DMS114 treated with DMSO at 0.1 percent for 48 hours (cell line): Measurements from ENCODE around the gene UBL3.

Experiments
- DNase-seq: peaks from one replicate; lab custom pipeline; 2025; ENCODE audit not compliant: unreplicated experiment; lab: John Stamatoyannopoulos, UW

UBL3 gene

GRCh38 chr13:29857085-29857484, 6.7 kb upstream of the UBL3 start:
- DNase-seq, result no peak

- no peak for DNase-seq
Observed at GRCh38 chr13:29856426-29856825, 6.0 kb upstream of the UBL3 start.

- DNase-seq, result no peak
Observed at GRCh38 chr13:29855784-29856183, 5.4 kb upstream of the UBL3 start.

DNA sequence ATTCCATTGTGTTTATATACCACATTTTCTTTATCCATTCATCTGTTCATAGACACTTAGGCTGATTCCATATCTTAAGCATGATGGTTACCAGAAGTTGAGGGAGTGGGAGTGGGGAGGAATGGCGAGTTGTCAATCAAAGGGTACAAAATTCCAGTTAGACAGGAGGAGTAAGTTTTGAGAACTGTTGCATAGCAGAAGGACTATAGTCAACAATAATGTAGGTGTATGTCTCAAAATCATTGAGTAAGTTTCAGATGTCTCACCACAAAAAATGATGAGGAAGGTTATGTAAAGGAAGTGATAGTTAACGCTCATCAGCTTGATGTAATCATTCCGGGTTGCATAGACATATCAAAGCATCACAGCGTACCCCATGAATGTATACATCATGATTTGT, 4.6 kb upstream of the UBL3 start:
- no peak for DNase-seq

DNA sequence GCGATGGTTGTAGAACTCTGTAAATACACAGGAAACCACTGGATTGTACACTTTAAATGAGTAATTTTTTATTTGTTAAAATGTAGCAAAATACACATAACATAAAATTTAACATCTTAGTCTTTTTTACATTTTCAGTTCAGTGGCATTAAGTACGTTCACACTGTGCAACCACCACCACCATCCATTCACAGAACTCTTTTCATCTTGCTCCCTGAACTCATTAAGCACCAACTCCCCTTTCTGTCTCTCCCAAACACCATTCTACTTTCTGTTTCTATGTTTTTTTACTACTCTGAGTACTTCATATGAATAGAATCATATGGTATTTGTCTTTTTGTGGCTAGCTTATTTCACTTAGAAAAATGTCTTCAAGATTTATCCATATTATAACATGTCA, 2.7 kb upstream of the UBL3 start:
- DNase-seq, result no peak

- DNase-seq, result no peak
Observed at GRCh38 chr13:29852472-29853054, 2.1 kb upstream of the UBL3 start.

GRCh38 chr13:29849731-29850212, 645 bp downstream of the UBL3 start:
- no peak for DNase-seq

DNA sequence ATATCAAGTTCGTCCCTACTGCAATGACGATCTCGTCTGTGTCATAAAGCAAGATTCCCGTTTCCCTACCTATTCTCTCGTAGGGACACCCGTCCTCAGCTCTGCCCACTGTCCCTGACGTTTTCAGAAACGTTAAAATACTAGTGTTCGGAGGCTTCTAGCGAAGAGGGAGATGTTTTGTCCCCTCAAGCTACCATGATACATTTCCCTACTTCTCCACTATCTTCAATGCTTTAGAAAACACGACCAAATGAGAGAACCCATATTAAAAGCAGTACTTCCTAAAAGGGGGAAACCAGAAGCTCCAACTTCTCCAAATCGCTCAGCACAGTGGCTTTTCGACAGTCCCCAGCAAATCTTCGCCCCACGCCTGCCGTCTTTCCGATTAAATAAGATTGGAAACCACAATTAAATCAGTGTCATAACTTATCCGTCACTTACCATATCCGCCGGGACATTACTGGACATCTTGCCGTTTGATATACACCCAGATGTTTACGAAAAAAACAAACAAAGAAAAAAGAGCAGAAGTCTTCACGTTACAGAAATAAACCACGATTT, 1.3 kb downstream of the UBL3 start:
- DNase-seq, result peak; percentile 9

DNA sequence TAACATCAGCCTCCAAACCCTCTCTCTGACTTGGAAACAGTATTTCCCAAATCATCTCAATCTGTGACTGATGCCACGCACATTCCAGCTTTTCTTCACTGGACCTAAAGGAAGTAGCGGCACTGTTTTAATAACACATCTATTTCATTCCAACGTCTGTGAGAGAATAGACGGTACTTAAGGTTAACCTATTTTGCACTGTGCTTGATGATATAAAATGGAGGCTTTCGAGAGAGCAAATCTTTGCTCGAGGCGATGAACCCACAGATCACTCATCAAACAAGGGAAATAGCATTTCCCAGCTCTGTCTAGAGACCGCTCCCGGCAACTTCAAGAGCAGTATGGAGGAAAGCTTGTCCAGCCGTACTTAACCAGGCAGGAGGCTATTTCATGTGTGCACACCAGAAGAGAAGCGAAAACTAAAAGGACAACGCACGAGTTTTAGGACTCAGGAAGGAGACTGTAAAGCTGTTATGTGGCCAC, 2.9 kb downstream of the UBL3 start:
- no peak for DNase-seq

DNA sequence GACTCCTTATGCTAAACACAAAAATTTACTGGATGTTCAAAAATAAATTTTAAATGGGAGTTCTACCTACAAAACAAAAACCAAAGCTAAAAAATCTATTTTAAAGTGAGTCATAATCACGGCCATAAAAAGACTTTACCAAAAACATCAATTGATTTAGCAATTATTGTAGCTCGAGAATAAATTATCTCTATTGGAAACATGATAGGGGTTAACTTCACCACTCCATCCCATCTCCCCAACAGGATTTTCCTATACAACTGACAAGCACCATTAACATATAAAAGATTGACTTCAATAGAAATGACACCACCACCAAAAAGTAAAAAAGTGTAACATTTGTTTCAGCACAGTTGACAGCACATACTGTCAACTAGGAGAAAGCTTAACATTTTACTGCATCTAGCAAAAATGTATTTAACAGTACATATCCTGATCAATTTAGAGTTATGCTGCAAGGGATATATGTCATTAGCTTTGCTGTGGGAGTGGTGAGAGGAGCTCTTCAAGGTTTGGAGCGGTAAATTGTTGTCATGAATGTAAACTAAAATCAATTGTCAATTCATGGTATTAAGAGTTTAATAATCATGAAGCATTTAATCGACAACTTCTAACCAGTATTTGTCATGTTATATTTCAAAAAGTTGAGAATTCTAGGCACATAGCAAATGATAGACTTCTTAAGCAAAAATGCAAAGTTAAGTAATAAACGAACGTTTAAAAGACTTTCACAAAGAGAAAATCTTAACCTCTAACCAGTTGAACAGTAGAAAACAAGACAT, 3.8 kb downstream of the UBL3 start:
- no peak for DNase-seq

DNA sequence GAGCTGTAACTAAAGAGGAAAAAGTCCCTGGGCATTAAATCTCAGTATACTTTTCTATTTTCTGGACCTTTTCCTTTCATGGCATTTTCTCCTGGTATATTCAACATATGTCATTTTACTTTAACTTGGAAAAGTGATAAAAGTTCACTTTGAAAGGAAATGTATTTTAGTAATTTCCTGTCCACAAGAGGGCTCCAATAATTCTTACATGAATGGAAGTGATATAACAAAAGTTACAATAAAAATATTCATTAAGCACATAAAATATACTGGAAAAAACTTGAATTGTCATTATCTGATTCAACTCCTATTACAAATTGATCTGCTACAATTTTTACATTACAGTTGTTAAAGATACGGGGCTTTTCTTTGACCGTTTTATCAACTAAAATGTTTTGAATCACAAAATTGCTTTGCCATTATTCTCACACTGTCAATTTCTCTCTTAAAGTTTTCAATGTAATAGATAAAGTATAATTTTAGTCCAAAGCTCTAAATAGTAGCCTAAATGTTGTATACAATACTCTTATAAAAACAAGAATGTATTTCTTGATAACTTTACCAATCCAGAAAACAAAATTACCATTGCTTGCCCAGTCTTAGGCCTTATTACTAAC, 4.9 kb downstream of the UBL3 start:
- no peak for DNase-seq

DNA sequence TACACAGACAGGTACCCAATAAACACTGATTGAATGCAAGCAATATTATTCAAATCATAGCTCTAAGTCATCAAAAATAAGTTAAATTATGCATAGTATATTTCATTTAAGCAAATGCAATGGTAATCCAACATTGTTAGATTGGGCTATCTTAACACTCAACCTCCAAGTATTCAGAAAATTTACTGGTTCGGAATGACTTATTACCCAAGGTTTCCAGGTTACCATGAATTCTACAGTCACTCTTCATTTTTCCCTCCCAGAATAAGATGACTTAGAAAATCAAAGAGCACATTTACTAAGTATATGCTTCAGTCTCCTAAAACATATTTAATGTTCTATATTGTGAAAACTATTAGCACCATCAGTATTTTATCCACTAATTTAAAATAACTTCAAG, 6.0 kb downstream of the UBL3 start:
- no peak for DNase-seq

- DNase-seq, result no peak
Observed at GRCh38 chr13:29840585-29840984, 9.8 kb downstream of the UBL3 start.

DNA sequence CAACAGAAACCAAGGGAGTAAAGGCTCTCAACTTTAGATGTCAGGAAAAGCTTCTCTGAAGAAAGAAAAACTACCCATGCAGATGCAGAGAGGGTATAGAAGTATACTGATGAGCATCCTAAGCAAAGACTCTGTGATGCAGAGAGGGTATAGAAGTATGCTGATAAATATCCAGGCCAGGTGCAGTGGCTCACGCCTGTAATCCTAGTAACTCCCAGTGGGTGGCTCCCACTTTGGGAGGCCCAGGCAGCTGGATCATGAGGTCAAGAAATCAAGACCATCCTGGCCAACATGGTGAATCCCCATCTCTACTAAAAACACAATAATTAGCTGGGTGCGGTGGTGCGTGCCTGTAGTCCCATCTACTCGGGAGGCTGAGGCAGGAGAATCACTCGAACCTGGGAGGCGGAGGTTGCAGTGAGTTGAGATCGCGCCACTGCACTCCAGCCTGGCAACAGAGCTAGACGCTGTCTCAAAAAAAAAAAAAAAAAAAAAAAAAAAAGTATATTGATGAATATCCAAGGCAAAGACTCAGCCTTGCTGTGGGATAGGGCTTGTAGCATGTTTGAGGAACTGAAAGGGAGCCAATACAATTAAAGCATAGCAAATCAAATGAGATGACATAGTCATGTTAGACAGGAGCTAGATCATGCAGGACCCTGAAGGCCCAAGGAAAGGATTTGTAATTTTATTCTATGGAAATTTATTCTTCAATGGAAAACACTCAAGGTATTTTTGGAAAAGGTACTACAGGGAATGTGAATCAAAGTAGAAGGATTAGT, 14.9 kb downstream of the UBL3 start:
- no peak for DNase-seq

DNA sequence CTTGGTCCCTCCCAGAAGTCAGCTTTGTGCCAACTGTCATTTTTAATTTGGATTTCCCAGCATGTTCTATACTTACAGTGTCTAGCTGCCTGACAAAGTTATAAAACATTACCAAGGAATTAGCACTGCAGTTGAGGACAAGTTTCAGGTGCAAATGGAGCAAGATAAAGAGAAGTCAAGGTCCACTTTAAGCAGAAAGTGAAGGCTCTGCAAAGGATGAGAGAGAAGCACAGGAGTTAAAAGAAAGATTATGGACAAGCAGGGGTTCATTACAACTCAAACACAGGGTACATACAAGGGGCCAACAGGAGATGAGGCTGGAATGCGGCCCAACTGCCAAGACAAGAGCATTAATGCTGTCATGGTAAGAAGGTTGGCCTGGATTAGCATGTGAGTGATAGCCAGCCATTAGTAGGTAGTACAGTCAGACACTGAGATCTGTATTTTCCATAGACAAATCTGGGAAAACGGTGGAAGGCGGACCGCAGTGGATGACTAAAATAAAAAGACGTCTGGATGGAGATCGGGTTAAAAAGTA, 17.6 kb downstream of the UBL3 start:
- DNase-seq, result no peak

DNA sequence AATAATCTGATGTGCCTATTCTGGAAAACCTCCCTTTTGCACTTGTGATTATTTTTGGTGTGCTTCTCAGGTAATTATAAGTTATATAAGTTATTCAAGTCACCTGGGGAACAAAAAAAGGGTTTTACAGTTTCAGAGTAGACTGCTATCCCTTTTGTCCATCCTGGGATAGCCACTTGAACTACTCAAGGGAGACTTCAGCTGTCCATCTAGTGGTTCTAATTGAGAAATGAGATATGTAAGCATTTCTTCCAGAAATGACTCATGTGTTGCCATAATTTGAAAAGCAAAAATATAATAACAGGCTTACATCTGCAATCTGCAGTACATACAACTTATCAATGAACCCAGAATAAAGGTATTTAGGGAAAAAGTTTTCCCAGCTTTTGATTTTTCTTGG, 20.4 kb downstream of the UBL3 start:
- DNase-seq, result no peak

- DNase-seq, result no peak
Observed at GRCh38 chr13:29819143-29819542, 31.3 kb downstream of the UBL3 start.

- no peak for DNase-seq
Observed at GRCh38 chr13:29817604-29818378, 32.6 kb downstream of the UBL3 start.

DNA sequence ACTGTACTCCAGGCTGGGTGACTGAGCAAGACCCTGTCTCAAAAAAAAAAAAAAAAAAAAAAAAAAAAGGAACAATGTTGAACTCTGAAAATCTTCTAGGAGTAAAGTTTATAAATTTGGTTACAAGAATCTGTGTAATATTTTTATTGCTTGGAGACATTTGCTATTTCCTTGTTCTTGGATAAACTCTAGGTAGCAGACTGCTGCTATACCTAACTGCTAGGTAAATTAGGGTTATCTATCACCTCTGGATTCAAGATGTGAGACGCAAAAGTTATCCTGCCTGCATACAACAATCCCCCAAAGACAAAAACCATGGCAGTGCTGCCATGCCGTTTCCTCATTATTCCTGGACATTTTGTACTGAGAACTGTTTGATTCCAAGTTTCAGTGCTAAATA, 33.7 kb downstream of the UBL3 start:
- no peak for DNase-seq

DNA sequence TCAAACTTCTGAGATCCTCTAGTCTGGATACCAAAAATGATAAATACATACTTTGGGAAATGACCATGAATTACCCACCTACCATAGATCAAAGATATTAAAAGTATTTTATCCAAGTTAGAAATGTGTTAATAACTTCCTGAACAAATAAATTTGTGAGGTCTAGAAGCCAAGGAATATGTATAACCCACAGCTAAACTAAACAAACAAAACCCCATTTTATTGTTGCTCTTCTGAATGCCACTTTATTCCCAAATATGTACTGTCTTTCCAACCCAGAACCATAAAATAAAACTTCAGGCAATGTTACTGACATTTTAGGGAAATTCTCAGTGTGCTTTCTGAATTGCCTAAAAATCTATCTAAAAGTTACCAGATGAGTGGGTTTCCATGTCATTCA, 35.1 kb downstream of the UBL3 start:
- no peak for DNase-seq
